Calu3 (cell line): ENCODE data around the gene SPTBN2. TPM values are rescaled to one million over a fixed set of nuclear protein-coding genes. Genes with fewer than 3 reads are reported as not detected.

ENCODE experiments used
- BruUV-seq: library from RNA; stranded (reverse); fragments of 400-500 nt; replicated peaks from 2 replicates; lab custom pipeline; 2021; lab: Mats Ljungman, UMichigan
- CTCF ChIA-PET: fragments of 300-600 bp; sonication (Branson Sonifier 250); formaldehyde crosslinking; loops from one replicate; lab custom pipeline; 2022; ENCODE audit warnings: antibody characterized with exemption; lab: Charles Lee
- DNase-seq: peaks from one replicate; pipeline ENCODE4 v3.0.0; 2022
- H3K27ac Mint-ChIP-seq: one replicate; pipeline ENCODE4 v1.8.0; 2022; ENCODE audit warnings: mixed read lengths; ENCODE audit not compliant: unreplicated experiment
- H3K27me3 Mint-ChIP-seq: one replicate; pipeline ENCODE4 v1.8.0; 2022; ENCODE audit warnings: mixed read lengths; ENCODE audit not compliant: unreplicated experiment
- H3K36me3 Mint-ChIP-seq: one replicate; pipeline ENCODE4 v1.8.0; 2022; ENCODE audit warnings: mild to moderate bottlenecking, moderate library complexity, mixed read lengths; ENCODE audit not compliant: insufficient read depth, unreplicated experiment
- H3K4me1 Mint-ChIP-seq: one replicate; pipeline ENCODE4 v1.8.0; 2022; ENCODE audit warnings: mild to moderate bottlenecking, low read depth, mixed read lengths; ENCODE audit not compliant: unreplicated experiment
- H3K4me3 Mint-ChIP-seq: one replicate; pipeline ENCODE4 v1.8.0; 2022; ENCODE audit warnings: mild to moderate bottlenecking, low read depth, moderate library complexity, mixed read lengths; ENCODE audit not compliant: unreplicated experiment
- H3K9me3 Mint-ChIP-seq: one replicate; pipeline ENCODE4 v1.8.0; 2022; ENCODE audit warnings: low read depth, mixed read lengths; ENCODE audit not compliant: unreplicated experiment
- intact Hi-C: fragments of 100-400 bp; cut with micrococcal nuclease; formaldehyde crosslinking; loops from one replicate; pipeline ENCODE4 v1.10.0; 2022; ENCODE audit not compliant: unreplicated experiment
- total RNA-seq: library from RNA; stranded (reverse); gene quantifications from 2 replicates; pipeline ENCODE4 v1.2.3, GENCODE V29; 2022
- TF ChIP-seq, protein P1 (sequence below): fragments of 200-600 bp; IDR thresholded peaks from one replicate; pipeline ENCODE4 v1.8.0; 2022; ENCODE audit warnings: antibody characterized with exemption; ENCODE audit not compliant: unreplicated experiment

Gene SPTBN2
- total RNA-seq, 1 experiment from 2014 or later, result 41.3 TPM

DNA sequence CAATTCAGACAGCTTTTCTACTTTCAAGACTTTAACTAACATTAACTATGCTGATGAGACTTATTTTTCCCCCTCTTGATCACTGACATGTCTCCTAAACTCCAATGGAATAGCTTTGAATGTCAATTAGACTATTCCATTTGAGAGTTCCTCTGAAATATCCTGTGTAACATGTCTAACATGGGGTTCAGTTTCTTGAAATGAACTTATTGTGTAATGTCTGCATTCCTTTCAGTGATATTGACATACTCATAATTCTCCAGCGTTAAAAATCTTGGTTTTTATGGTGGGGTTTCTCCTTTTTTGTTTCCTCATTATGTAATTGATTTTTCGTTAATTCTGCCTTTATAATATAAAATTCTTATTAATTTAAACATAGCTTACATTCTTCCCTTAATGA, 37.7 kb upstream of the SPTBN2 start:
- no peaks in the 10 kb centered on the region for H3K4me1 Mint-ChIP-seq
- H3K36me3 Mint-ChIP-seq, result peaks cover 6% of the 10 kb centered on the region
- H3K4me3 Mint-ChIP-seq, result no peak overlapping the region
- intact Hi-C loops, result no loop called here
- DNase-seq, result no peak
- CTCF ChIA-PET, result no interaction called here
- TF ChIP-seq, protein P1, sequence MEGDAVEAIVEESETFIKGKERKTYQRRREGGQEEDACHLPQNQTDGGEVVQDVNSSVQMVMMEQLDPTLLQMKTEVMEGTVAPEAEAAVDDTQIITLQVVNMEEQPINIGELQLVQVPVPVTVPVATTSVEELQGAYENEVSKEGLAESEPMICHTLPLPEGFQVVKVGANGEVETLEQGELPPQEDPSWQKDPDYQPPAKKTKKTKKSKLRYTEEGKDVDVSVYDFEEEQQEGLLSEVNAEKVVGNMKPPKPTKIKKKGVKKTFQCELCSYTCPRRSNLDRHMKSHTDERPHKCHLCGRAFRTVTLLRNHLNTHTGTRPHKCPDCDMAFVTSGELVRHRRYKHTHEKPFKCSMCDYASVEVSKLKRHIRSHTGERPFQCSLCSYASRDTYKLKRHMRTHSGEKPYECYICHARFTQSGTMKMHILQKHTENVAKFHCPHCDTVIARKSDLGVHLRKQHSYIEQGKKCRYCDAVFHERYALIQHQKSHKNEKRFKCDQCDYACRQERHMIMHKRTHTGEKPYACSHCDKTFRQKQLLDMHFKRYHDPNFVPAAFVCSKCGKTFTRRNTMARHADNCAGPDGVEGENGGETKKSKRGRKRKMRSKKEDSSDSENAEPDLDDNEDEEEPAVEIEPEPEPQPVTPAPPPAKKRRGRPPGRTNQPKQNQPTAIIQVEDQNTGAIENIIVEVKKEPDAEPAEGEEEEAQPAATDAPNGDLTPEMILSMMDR, result no peak
- no peak overlapping the region for H3K27ac Mint-ChIP-seq
- no TSS peak for BruUV-seq
- H3K9me3 Mint-ChIP-seq, result no peaks in the 10 kb centered on the region
- no peaks in the 10 kb centered on the region for H3K27me3 Mint-ChIP-seq

DNA sequence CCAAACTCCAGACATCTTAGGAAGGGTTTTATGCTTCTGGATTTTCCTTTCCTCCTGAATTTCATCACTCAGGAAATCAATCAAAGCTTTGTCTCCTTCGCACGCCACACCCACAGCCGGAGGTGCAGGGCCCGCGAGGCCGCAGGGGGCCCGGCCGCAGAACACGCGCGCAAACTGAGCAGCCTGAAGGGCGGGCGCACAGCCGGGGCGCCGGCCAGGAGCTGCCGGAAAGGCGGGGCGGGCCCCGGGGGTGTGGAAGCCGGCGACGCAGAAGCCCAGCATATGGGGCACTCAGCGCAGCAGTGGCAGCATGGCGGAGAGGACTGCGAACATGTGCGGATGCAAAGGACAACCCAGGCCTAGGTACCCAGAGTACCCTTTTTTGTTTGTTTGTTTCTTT, 33.1 kb upstream of the SPTBN2 start:
- Mint-ChIP-seq H3K4me1 (no peaks in the 10 kb centered on the region), H3K9me3 (no peaks in the 10 kb centered on the region), H3K36me3 (no peaks in the 10 kb centered on the region), H3K27me3 (no peaks in the 10 kb centered on the region), H3K4me3 (no peak overlapping the region), H3K27ac (no peak overlapping the region)
- TF ChIP-seq, protein P1, result no peak
- CTCF ChIA-PET, result no interaction called here
- no peak for DNase-seq
- intact Hi-C loops, result no loop called here
- BruUV-seq, result no TSS peak

GRCh38 chr11:66752148-66752547, 23.1 kb upstream of the SPTBN2 start:
- CTCF ChIA-PET, result no interaction called here
- no TSS peak for BruUV-seq

DNA sequence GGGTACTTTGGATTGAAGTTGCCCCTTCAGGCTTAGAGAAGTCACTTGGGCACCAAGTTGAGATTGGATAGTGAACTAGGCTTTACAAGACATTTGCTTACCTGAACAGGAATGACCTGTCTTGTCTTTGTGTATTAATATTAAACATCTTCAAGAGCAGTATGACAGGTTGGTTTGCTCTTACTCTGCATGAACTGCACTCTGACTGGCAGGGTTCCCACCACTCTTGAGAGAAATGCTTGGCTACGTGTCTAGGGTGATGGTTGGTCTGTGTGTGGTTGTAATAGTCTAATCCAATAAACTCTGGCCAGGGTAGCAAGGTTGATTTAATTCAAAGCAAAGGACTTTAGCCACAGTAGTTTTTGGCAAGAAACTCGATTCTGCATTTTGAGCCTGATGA, 20.1 kb upstream of the SPTBN2 start:
- peak overlapping the region; percentile 52 for H3K27ac Mint-ChIP-seq
- CTCF ChIA-PET, result interaction anchor here (0.6 kb wide), 1 partner anchor 23 kb away, joined by 3 read pairs; no protein-coding TSS in a partner anchor
- H3K4me1 Mint-ChIP-seq, result peaks cover 12% of the 10 kb centered on the region
- DNase-seq, result peak; percentile 15
- peak overlapping the region; percentile 17 for H3K4me3 Mint-ChIP-seq
- no peaks in the 10 kb centered on the region for H3K9me3 Mint-ChIP-seq
- peaks cover 24% of the 10 kb centered on the region for H3K36me3 Mint-ChIP-seq
- intact Hi-C loops, result no loop called here
- H3K27me3 Mint-ChIP-seq, result no peaks in the 10 kb centered on the region
- TF ChIP-seq, protein P1, result no peak
- BruUV-seq, result no TSS peak

More at GRCh38 chr11:66752148-66752547, 23.1 kb upstream of the SPTBN2 start:
- Mint-ChIP-seq H3K27me3 (no peaks in the 10 kb centered on the region), H3K4me1 (peaks cover 12% of the 10 kb centered on the region), H3K4me3 (no peak overlapping the region), H3K27ac (no peak overlapping the region), H3K9me3 (no peaks in the 10 kb centered on the region), H3K36me3 (peaks cover 5% of the 10 kb centered on the region)
- intact Hi-C loops, result no loop called here
- no peak for DNase-seq
- TF ChIP-seq, protein P1, result no peak
